Sigmoid colon (tissue), 7 donors: ENCODE data around the gene ARHGEF28. TPM values are rescaled to one million over a fixed set of nuclear protein-coding genes. Genes with fewer than 3 reads are reported as not detected.

Experiments
- DNase-seq: peaks from one replicate; pipeline ENCODE4 v3.0.0-alpha.2; 2019
- H3K27ac ChIP-seq, 4 donors: fragments of 200-600 bp; sonication (generic); one replicate each; pipeline ENCODE4 v1.5.1; 2016 to 2019; ENCODE audit warnings: mild to moderate bottlenecking in 1 of 4
- H3K27me3 ChIP-seq, 3 donors: fragments of 200-600 bp; sonication (generic); one replicate each; pipeline ENCODE4 v1.5.1; 2019; ENCODE audit warnings: mild to moderate bottlenecking in 1 of 3
- H3K36me3 ChIP-seq, 4 donors: fragments of 200-600 bp; sonication (generic); one replicate each; pipeline ENCODE4 v1.5.1; 2016 to 2019
- H3K4me1 ChIP-seq, 4 donors: fragments of 200-600 bp; sonication (generic); one replicate each; pipeline ENCODE4 v1.5.1; 2017 to 2019
- H3K4me3 ChIP-seq, 4 donors: fragments of 200-600 bp; sonication (generic); one replicate each; pipeline ENCODE4 v1.5.1; 2017 to 2019; ENCODE audit warnings: mild to moderate bottlenecking in 2 of 4, moderate library complexity in 1 of 4
- H3K9me3 ChIP-seq, 4 donors: fragments of 200-600 bp in 3 of 4; sonication (generic) in 3 of 4; one replicate each; pipeline versions ENCODE4 v1.5.1 to v1.6.1; 2013 to 2019
- EP300 ChIP-seq, 4 donors: sonication (generic); formaldehyde crosslinking; IDR thresholded peaks; one replicate each; pipeline ENCODE4 v1.6.1; 2017; ENCODE audit warnings: antibody characterized with exemption in 4 of 4
- POLR2A ChIP-seq, 2 donors: fragments of 450-650 bp; IDR thresholded peaks; one replicate each; pipeline ENCODE4 v1.6.1; 2016; ENCODE audit warnings: antibody characterized with exemption in 2 of 2, mild to moderate bottlenecking in 2 of 2, moderate library complexity in 2 of 2
- POLR2AphosphoS5 ChIP-seq, 4 donors: sonication (generic); formaldehyde crosslinking; IDR thresholded peaks; one replicate each; pipeline ENCODE4 v1.6.1; 2017; ENCODE audit warnings: antibody characterized with exemption in 4 of 4
- WGBS, 2 donors: extraction: QIAGEN DNeasy Blood & Tissue Kit; methylation state at CpG; one replicate each; pipeline ENCODE4 v1.1.7; 2013; 5-methylcytosine and 5-hydroxymethylcytosine counted together
- intact Hi-C: fragments of 100-400 bp; cut with DNase I; formaldehyde crosslinking; loops from one replicate; pipeline ENCODE4 v1.15.1; 2023
- polyA plus RNA-seq, 3 donors: library from polyadenylated mRNA; stranded (reverse); fragments of 200-250 nt; gene quantifications; one replicate each; pipeline ENCODE4 v1.2.3, GENCODE V29; 2013
- total RNA-seq, 4 donors: library from RNA; depleted of rRNA; stranded (reverse); fragments of >200 nt; gene quantifications; one replicate each; pipeline ENCODE4 v1.1.0, GENCODE V29; 2016
- TF ChIP-seq, protein P1 (sequence below), 4 experiments: fragments of 450-650 bp in 3 of 4; fragments of 200-600 bp in 1 of 4; IDR thresholded peaks; one replicate each; pipeline ENCODE4 v1.5.1; 2016 to 2019; ENCODE audit warnings: antibody characterized with exemption in 4 of 4, mild to moderate bottlenecking in 3 of 4, moderate library complexity in 2 of 4
- donor health status: healthy with polysubstance abuse.
- donor health status: Bipolar disorder and iron deficiency.
- donor health status: healthy.

The ARHGEF28 gene
- total and polyA plus RNA-seq, 7 donors, result 3.0 to 6.9 (median 3.7) TPM

DNA sequence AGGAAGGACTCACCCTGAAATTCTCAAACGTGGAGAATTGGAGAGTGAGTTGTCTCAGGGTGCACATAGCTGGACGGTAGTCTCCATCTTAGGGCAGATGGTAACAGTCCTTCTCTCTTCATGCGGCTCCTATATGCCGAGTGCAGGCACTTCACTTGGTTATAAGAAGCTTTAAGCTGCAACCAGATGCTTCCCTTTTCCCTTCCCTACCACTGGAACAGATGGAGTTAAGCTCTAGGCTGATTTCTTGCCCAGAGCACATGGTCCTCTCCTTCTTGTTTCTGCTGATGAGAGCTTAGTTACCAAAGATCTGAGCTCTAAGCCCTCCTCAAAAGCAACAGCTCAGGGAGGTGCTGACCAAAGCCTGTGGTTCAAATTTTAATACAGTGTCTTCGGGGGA lies 355.7 kb downstream of the ARHGEF28 start:
- TF ChIP-seq POLR2A (IDR thresholded peaks at IDR 0.05) (no peak), POLR2AphosphoS5 (IDR thresholded peaks at IDR 0.05) (no peak), EP300 (IDR thresholded peaks at IDR 0.05) (no peak)
- TF ChIP-seq, protein P1, sequence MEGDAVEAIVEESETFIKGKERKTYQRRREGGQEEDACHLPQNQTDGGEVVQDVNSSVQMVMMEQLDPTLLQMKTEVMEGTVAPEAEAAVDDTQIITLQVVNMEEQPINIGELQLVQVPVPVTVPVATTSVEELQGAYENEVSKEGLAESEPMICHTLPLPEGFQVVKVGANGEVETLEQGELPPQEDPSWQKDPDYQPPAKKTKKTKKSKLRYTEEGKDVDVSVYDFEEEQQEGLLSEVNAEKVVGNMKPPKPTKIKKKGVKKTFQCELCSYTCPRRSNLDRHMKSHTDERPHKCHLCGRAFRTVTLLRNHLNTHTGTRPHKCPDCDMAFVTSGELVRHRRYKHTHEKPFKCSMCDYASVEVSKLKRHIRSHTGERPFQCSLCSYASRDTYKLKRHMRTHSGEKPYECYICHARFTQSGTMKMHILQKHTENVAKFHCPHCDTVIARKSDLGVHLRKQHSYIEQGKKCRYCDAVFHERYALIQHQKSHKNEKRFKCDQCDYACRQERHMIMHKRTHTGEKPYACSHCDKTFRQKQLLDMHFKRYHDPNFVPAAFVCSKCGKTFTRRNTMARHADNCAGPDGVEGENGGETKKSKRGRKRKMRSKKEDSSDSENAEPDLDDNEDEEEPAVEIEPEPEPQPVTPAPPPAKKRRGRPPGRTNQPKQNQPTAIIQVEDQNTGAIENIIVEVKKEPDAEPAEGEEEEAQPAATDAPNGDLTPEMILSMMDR (IDR thresholded peaks at IDR 0.05), result no peak
- WGBS, 2 donors, result 83 to 87% methylated on average over 5 of the region's 5 CpGs
- no peaks in the 10 kb centered on the region for H3K4me1 ChIP-seq
- H3K9me3 ChIP-seq, result no peaks in the 10 kb centered on the region
- no peak overlapping the region for H3K4me3 ChIP-seq
- H3K36me3 ChIP-seq, result no peaks in the 10 kb centered on the region
- intact Hi-C loops, result no loop called here
- H3K27me3 ChIP-seq, result no peaks in the 10 kb centered on the region
- no peak overlapping the region for H3K27ac ChIP-seq
- DNase-seq, result no peak

DNA sequence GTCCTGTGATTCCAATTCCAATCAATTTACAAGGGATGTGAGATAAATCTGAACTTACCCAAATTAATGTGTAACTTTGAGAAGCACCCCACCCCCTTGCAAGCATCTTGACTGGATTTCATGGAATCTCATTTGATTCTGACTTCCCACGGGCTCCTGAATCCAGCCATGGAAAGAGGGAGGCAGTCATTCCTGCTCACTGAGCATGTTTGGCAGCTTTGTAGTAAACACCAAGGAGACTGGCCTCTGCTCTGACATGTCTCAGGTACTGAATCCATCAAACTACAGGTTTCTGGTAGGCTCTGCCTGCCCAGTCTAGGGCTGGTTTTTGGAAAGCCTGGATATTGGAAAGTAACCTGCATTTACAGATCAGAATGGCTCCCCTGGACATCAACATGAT lies 357.6 kb downstream of the ARHGEF28 start:
- Histone ChIP-seq H3K27ac (no peak overlapping the region), H3K36me3 (no peaks in the 10 kb centered on the region), H3K4me1 (no peaks in the 10 kb centered on the region), H3K9me3 (no peaks in the 10 kb centered on the region), H3K4me3 (no peak overlapping the region), H3K27me3 (no peaks in the 10 kb centered on the region)
- 58 to 69% methylated on average over 1 of the region's 1 CpG for whole genome bisulfite sequencing, 2 donors
- TF ChIP-seq POLR2AphosphoS5 (IDR thresholded peaks at IDR 0.05) (no peak), EP300 (IDR thresholded peaks at IDR 0.05) (no peak), POLR2A (IDR thresholded peaks at IDR 0.05) (no peak)
- TF ChIP-seq, protein P1 (IDR thresholded peaks at IDR 0.05), result no peak
- no peak for DNase-seq
- intact Hi-C loops, result no loop called here

DNA sequence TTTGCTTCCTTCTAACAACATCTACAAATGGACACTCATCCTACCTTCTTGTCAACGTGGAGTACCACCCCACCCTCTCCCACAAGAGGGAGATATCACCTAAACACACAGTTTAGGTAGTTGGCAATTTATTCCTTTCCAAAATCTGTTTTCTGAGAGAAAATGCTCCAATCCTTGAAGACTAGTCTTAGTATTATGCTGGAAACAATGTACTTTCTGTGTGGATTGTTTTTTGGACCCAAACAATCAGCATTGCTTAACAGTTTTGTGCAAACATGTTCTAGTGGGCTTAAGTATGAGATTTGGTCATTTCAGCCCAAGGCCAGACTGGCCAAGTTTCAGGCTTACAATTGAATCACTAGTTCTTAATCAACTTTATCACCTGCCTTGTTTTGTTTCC lies 359.1 kb downstream of the ARHGEF28 start:
- WGBS, 2 donors, result 13 to 17% methylated on average over 1 of the region's 1 CpG
- intact Hi-C loops, result no loop called here
- no peak for TF ChIP-seq EP300 (IDR thresholded peaks at IDR 0.05)
- TF ChIP-seq, protein P1 (IDR thresholded peaks at IDR 0.05), result peak in 1 of 4 experiments; percentile 15
- TF ChIP-seq POLR2A (IDR thresholded peaks at IDR 0.05), result no peak
- no peak for TF ChIP-seq POLR2AphosphoS5 (IDR thresholded peaks at IDR 0.05)
- H3K4me3 ChIP-seq, result no peak overlapping the region
- H3K36me3 ChIP-seq, result no peaks in the 10 kb centered on the region
- DNase-seq, result no peak
- no peak overlapping the region for H3K27ac ChIP-seq
- no peaks in the 10 kb centered on the region for H3K9me3 ChIP-seq
- H3K27me3 ChIP-seq, result no peaks in the 10 kb centered on the region
- no peaks in the 10 kb centered on the region for H3K4me1 ChIP-seq

DNA sequence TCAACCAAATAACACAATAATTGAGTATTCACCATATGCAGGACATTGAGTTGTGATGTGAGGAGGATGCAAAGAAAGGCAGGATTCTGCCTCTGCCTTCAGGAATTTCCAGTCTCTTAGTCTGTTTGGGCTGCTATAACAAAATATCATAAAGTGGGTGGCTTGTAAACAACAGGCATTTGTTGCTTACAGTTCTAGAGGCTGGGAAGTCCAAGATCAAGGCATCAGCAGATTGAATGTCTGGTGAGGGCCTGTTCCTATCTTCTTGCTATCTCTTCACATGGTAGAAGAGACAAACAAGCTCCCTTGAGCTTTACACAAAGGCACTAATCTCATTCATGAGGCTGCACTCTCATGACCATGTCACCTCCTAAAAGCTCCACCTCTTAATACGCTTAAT lies 360.7 kb downstream of the ARHGEF28 start:
- Histone ChIP-seq H3K36me3 (no peaks in the 10 kb centered on the region), H3K4me1 (no peaks in the 10 kb centered on the region), H3K9me3 (no peaks in the 10 kb centered on the region), H3K4me3 (no peak overlapping the region), H3K27me3 (no peaks in the 10 kb centered on the region), H3K27ac (no peak overlapping the region)
- TF ChIP-seq POLR2AphosphoS5 (IDR thresholded peaks at IDR 0.05) (no peak), EP300 (IDR thresholded peaks at IDR 0.05) (no peak), POLR2A (IDR thresholded peaks at IDR 0.05) (no peak)
- TF ChIP-seq, protein P1 (IDR thresholded peaks at IDR 0.05), result no peak
- intact Hi-C loops, result no loop called here
- 97 to 98% methylated on average over 1 of the region's 1 CpG for WGBS, 2 donors
- DNase-seq, result no peak

DNA sequence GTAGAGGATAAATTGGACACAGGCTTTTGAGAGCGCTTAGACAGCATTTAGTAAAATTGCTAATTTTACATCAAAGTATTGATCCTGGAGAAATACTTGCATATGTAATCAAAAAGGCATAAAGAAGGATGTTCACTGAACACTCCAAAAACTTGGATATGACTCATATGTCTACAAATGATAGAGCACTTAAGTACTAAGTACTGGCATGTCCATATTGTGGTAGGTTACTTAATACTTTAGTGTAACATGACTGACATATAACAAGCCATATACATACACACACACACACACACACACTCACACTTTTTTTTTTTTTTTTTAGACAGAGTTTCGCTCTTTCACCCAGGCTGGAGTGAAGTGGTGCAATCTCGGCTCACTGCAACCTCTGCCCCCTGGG lies 361.9 kb downstream of the ARHGEF28 start:
- TF ChIP-seq EP300 (IDR thresholded peaks at IDR 0.05) (no peak), POLR2AphosphoS5 (IDR thresholded peaks at IDR 0.05) (no peak), POLR2A (IDR thresholded peaks at IDR 0.05) (no peak)
- TF ChIP-seq, protein P1 (IDR thresholded peaks at IDR 0.05), result no peak
- Histone ChIP-seq H3K4me1 (no peaks in the 10 kb centered on the region), H3K4me3 (no peak overlapping the region), H3K27me3 (no peaks in the 10 kb centered on the region), H3K36me3 (no peaks in the 10 kb centered on the region), H3K27ac (no peak overlapping the region), H3K9me3 (no peaks in the 10 kb centered on the region)
- intact Hi-C loops, result no loop called here
- 92 to 96% methylated on average over 3 of the region's 3 CpGs for WGBS, 2 donors
- no peak for DNase-seq
